ENCODE results near the gene DNASE1. TPM values are rescaled to one million over a fixed set of nuclear protein-coding genes. Genes with fewer than 3 reads are reported as not detected.
A peak's percentile ranks its signal among the peaks of the same experiment; 100 is the strongest.

DNASE1 gene
- total RNA-seq, 1 experiment from 2014 or later: 11.0 TPM

DNA sequence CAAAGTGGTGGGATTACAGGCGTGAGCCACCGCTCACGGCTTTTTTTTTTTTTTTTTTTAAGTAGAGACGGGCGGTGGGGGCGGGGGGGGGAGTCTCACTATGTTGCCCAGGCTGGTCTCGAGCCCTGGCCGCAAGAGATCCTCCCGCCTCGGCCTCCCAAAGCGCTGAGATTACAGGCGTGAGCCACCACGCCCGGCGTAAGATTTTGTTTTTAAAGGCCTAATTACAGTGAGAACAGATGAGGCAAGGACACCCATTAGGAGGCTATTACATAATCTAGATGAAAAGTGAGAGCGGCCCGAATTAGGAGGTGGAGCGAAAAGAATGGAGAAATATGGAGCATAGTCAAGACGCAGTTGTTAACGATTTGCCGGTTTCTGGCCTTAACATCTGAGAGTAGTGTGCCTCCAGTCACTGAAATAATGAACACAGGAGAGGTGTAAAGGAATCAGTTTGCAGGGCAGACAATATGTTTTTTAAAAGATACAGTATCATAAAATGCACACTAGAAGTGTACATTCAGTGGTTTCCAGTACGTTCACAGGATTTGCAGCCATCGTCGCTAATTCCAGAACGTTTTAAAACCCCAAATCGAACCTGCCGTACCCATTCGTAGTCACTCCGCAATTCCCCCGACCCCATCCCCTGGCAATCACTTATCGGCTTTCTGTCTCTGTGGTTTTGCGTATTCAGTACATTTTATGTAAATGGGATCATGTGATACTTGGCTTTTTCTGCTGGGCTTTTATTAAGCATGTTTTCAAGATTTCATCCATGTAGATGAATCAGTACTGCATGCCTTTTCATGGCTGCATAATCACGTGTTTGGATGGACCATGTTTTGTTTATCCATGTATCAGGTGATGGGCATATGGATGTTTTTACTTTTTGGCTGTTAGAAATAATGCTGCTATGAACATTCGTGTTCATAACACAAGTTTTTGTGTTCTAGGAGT lies 41.7 kb upstream of the DNASE1 start:
- Histone ChIP-seq H3K4me3 (replicated peaks in 1 of 2; ENCODE audit: low read depth in 1 of 2, low read length in 2 of 2) (peak overlapping the region; percentile 97), H3K36me3 (ENCODE audit: control insufficient read depth in 1 of 2, insufficient read depth in 2 of 2, low read length in 2 of 2) (peaks cover 0 to 9% of the 10 kb centered on the region in 2 experiments; a peak in 2 of 4 replicates), H3K4me1 (ENCODE audit: control insufficient read depth in 1 of 2, insufficient read depth in 2 of 2, low read length in 2 of 2) (peaks cover 5 to 19% of the 10 kb centered on the region in 2 experiments; a peak in 3 of 4 replicates), H3K79me2 (ENCODE audit: insufficient read depth, low read length) (peaks cover 54% of the 10 kb centered on the region), H3K9me2 (ENCODE audit: insufficient read depth) (no peaks in the 10 kb centered on the region), H3K27ac (ENCODE audit: low read depth, low read length) (peak overlapping the region; percentile 84), H3K27me3 (ENCODE audit: insufficient read depth, low read length) (no peaks in the 10 kb centered on the region), H3K9ac (ENCODE audit: low read length) (peak overlapping the region; percentile 73), H3K4me2 (ENCODE audit: low read length) (peak overlapping the region; percentile 86), H4K20me1 (ENCODE audit: insufficient read depth) (no peaks in the 10 kb centered on the region), H3K9me3 (ENCODE audit: control insufficient read depth in 1 of 2, insufficient read depth in 1 of 2, low read depth in 1 of 2, low read length in 2 of 2) (no peaks in the 10 kb centered on the region), H2AFZ (ENCODE audit: low read depth, low read length, poor library complexity, severe bottlenecking) (no peak overlapping the region)
- DNase-seq (ENCODE audit: low read depth, low spot score): no peak
- no TSS peak for BruUV-seq (replicated peaks)
- TF ChIP-seq, protein P1, sequence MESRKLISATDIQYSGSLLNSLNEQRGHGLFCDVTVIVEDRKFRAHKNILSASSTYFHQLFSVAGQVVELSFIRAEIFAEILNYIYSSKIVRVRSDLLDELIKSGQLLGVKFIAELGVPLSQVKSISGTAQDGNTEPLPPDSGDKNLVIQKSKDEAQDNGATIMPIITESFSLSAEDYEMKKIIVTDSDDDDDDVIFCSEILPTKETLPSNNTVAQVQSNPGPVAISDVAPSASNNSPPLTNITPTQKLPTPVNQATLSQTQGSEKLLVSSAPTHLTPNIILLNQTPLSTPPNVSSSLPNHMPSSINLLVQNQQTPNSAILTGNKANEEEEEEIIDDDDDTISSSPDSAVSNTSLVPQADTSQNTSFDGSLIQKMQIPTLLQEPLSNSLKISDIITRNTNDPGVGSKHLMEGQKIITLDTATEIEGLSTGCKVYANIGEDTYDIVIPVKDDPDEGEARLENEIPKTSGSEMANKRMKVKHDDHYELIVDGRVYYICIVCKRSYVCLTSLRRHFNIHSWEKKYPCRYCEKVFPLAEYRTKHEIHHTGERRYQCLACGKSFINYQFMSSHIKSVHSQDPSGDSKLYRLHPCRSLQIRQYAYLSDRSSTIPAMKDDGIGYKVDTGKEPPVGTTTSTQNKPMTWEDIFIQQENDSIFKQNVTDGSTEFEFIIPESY (IDR thresholded peaks at IDR 0.05; ENCODE audit: extremely low read depth, insufficient replicate concordance, low read length): no peak
- no peak for TF ChIP-seq ZNF274 (IDR thresholded peaks at IDR 0.05; ENCODE audit: low read depth, low read length)
- no peak for TF ChIP-seq YY1 (IDR thresholded peaks at IDR 0.05; ENCODE audit: extremely low read depth, insufficient replicate concordance, low read depth, low read length)
- no peak for TF ChIP-seq TCF7L2 (IDR thresholded peaks at IDR 0.05; ENCODE audit: borderline replicate concordance, extremely low read depth, insufficient read depth, insufficient read length)
- no peak for TF ChIP-seq CBX3 (IDR thresholded peaks at IDR 0.05; ENCODE audit: low read depth)
- TF ChIP-seq, protein P2, sequence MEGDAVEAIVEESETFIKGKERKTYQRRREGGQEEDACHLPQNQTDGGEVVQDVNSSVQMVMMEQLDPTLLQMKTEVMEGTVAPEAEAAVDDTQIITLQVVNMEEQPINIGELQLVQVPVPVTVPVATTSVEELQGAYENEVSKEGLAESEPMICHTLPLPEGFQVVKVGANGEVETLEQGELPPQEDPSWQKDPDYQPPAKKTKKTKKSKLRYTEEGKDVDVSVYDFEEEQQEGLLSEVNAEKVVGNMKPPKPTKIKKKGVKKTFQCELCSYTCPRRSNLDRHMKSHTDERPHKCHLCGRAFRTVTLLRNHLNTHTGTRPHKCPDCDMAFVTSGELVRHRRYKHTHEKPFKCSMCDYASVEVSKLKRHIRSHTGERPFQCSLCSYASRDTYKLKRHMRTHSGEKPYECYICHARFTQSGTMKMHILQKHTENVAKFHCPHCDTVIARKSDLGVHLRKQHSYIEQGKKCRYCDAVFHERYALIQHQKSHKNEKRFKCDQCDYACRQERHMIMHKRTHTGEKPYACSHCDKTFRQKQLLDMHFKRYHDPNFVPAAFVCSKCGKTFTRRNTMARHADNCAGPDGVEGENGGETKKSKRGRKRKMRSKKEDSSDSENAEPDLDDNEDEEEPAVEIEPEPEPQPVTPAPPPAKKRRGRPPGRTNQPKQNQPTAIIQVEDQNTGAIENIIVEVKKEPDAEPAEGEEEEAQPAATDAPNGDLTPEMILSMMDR (IDR thresholded peaks at IDR 0.05 in 2 of 3, conservative IDR thresholded peaks at IDR 0.05 in 1 of 3; ENCODE audit: borderline replicate concordance in 1 of 3, insufficient read depth in 1 of 3, low read depth in 2 of 3, low read length in 2 of 3): no peak
- TF ChIP-seq EZH2phosphoT487 (IDR thresholded peaks at IDR 0.05; ENCODE audit: borderline replicate concordance): no peak
- no peak for TF ChIP-seq EGR1 (IDR thresholded peaks at IDR 0.05; ENCODE audit: low read depth)
- TF ChIP-seq ELF1 (IDR thresholded peaks at IDR 0.05; ENCODE audit: borderline replicate concordance, low read depth): no peak
- no peak for TF ChIP-seq EZH2 (IDR thresholded peaks at IDR 0.05)
- no peak for TF ChIP-seq SIN3A (IDR thresholded peaks at IDR 0.05; ENCODE audit: low read depth)
- TF ChIP-seq JUND (IDR thresholded peaks at IDR 0.05): no peak
- CTCF ChIA-PET: no interaction called here
- POLR2A ChIA-PET: no interaction called here
- intact Hi-C loops (cut with micrococcal nuclease): no loop called here
- ATAC-seq: no peak
- RAD21 ChIA-PET (ENCODE audit: low non-redundant PET in 1 of 2, low total read pairs in 2 of 2, uncharacterized antibody in 2 of 2, unreplicated experiment in 2 of 2): no interaction called here

All from HCT116 (cell line).